ENCODE measurements around the gene GABRA4. TPM values are rescaled to one million over a fixed set of nuclear protein-coding genes. Genes with fewer than 3 reads are reported as not detected.

GABRA4 gene
- total RNA-seq, 1 experiment from 2014 or later, result not detected

DNA sequence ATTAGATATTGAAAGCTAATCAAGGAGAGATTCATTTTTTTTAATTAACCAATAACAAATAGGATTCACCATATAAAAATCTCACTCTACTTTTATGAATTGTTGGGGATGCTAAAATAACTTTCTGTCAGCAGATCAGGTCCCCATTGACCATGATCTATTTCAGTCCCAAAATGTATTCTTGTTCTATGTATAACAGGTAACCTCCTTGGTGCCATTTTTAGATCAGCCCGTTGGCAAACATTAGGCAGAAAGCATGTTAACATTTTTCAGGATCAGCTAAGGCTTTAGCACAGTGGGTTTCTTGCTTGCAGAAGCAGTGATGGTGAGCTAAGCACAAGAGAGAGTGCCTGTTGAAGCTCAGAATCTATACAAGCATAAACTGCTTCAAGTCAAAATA lies 43.6 kb downstream of the GABRA4 start:
- H2BK20ac ChIP-seq (ENCODE audit: low read depth, low read length, poor library complexity, severe bottlenecking), result no peak overlapping the region
- DNase-seq, result no peak
- no peak overlapping the region for H3K4me3 Mint-ChIP-seq
- H3K36me3 Mint-ChIP-seq (ENCODE audit: insufficient read depth in 1 of 3, low read depth in 3 of 3), result no peaks in the 10 kb centered on the region
- H2BK5ac ChIP-seq (ENCODE audit: insufficient read length, low read length), result no peak overlapping the region
- no peak overlapping the region for H3K4ac ChIP-seq (ENCODE audit: low read depth, low read length)
- no peaks in the 10 kb centered on the region for H3K79me2 ChIP-seq (ENCODE audit: insufficient read depth, low read length)
- no peak overlapping the region for H3T11ph ChIP-seq (ENCODE audit: low read length)
- no peaks in the 10 kb centered on the region for H3K23me2 ChIP-seq (ENCODE audit: insufficient read length, low read depth, low read length, poor library complexity, severe bottlenecking)
- no peak overlapping the region for H4K8ac ChIP-seq (replicated peaks; ENCODE audit: insufficient read length, low read depth, low read length)
- H3K9me3 Mint-ChIP-seq, result no peaks in the 10 kb centered on the region
- H4K91ac ChIP-seq (ENCODE audit: insufficient read length, low read depth, low read length), result no peak overlapping the region
- H4K20me1 ChIP-seq (ENCODE audit: control insufficient read depth, insufficient read depth, insufficient read length), result no peaks in the 10 kb centered on the region
- no peak overlapping the region for H3K27ac ChIP-seq (ENCODE audit: insufficient read length, low read depth, low read length)
- H3K23ac ChIP-seq (ENCODE audit: insufficient read length, low read depth, low read length), result no peak overlapping the region
- no peak overlapping the region for H3K27ac Mint-ChIP-seq
- no peak overlapping the region for H4K5ac ChIP-seq (ENCODE audit: insufficient read length, low read depth, low read length)
- H3K4me2 ChIP-seq (ENCODE audit: insufficient read depth, insufficient read length, low read length), result no peak overlapping the region
- H3K4me1 ChIP-seq (ENCODE audit: insufficient read depth, low read length), result no peaks in the 10 kb centered on the region
- no peak overlapping the region for H3K14ac ChIP-seq (ENCODE audit: insufficient read depth, low read length)
- no CpG with 5 or more reads among the region's 1 CpG for WGBS (ENCODE audit: extremely low coverage, insufficient read length, low lambda C conversion rate)
- no peak overlapping the region for H3K9ac ChIP-seq (ENCODE audit: extremely low read depth, insufficient read length, low read length)
- H2AFZ ChIP-seq (ENCODE audit: low read length), result peak overlapping the region; percentile 40
- no peaks in the 10 kb centered on the region for H3K27me3 ChIP-seq (ENCODE audit: insufficient read depth, low read length)
- no peak overlapping the region for H2BK15ac ChIP-seq (ENCODE audit: low read depth, low read length)
- no peaks in the 10 kb centered on the region for H3K27me3 Mint-ChIP-seq (ENCODE audit: low read depth)
- H3K18ac ChIP-seq (ENCODE audit: insufficient read length, low read depth, low read length), result no peak overlapping the region
- no peak overlapping the region for H2BK120ac ChIP-seq (ENCODE audit: low read depth, low read length, poor library complexity, severe bottlenecking)
- H2BK12ac ChIP-seq (ENCODE audit: insufficient read length, low read depth, low read length), result no peak overlapping the region
- TF ChIP-seq, protein P1, sequence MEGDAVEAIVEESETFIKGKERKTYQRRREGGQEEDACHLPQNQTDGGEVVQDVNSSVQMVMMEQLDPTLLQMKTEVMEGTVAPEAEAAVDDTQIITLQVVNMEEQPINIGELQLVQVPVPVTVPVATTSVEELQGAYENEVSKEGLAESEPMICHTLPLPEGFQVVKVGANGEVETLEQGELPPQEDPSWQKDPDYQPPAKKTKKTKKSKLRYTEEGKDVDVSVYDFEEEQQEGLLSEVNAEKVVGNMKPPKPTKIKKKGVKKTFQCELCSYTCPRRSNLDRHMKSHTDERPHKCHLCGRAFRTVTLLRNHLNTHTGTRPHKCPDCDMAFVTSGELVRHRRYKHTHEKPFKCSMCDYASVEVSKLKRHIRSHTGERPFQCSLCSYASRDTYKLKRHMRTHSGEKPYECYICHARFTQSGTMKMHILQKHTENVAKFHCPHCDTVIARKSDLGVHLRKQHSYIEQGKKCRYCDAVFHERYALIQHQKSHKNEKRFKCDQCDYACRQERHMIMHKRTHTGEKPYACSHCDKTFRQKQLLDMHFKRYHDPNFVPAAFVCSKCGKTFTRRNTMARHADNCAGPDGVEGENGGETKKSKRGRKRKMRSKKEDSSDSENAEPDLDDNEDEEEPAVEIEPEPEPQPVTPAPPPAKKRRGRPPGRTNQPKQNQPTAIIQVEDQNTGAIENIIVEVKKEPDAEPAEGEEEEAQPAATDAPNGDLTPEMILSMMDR (conservative IDR thresholded peaks at IDR 0.05), result no peak
- no peak overlapping the region for H3K56ac ChIP-seq (ENCODE audit: insufficient read length, low read depth, low read length)
- H3K79me1 ChIP-seq (ENCODE audit: insufficient read depth, low read depth, low read length, poor library complexity, severe bottlenecking), result no peaks in the 10 kb centered on the region
- H2AK5ac ChIP-seq (ENCODE audit: insufficient read length, low read length), result no peak overlapping the region
- H3K9me3 ChIP-seq (ENCODE audit: control insufficient read depth, low read depth, low read length), result no peaks in the 10 kb centered on the region
- no peaks in the 10 kb centered on the region for H3K4me1 Mint-ChIP-seq
